Central memory CD4-positive, alpha-beta T cell (primary cell): ENCODE results near the gene ILRUN.
"Not testable (repeated sequence)": the region's sequence is repeated elsewhere in the genome, so short reads cannot be mapped to it uniquely, and the experiment has no call there.

Experiments
- DNase-seq: peaks from one replicate; pipeline ENCODE4 v3.0.0; 2022

Gene ILRUN

DNA sequence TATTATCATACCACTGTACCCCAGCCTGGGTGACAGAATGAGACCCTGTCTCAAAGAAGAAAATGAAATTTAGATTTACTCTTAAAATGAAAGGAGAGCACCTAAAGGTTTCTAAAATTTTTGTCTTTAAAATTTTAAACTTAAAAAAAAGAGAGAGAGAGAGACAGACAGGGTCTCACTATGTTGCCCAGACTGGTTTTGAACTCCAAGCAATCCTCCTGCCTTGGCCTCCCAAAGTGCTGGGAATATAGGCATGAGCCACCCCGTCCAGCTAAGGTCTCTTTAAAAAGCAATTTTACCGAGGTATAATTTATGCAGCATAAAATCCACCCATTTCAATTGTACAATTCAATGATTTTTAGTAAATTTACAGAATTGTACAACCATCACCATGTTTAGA, 33.2 kb downstream of the ILRUN start:
- no peak for DNase-seq

DNA sequence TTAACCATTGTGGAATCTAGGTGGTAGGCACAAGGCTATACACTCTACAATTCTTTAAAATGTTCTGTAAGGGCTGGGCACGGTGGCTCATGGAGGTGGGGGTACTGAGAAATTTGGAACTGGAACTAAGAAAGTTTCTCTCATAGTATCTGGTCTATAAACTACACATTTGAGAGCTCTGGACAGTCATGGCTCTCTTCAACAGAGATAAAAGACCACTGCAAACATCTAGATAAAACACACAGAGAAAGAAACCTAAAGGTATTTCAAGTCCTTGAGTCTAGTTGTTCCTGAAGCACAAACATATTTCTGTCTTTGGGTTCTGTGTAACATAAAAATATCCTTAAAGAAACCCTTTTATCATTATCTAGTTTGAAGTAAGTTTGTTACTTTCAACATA, 35.2 kb downstream of the ILRUN start:
- DNase-seq, result no peak

DNA sequence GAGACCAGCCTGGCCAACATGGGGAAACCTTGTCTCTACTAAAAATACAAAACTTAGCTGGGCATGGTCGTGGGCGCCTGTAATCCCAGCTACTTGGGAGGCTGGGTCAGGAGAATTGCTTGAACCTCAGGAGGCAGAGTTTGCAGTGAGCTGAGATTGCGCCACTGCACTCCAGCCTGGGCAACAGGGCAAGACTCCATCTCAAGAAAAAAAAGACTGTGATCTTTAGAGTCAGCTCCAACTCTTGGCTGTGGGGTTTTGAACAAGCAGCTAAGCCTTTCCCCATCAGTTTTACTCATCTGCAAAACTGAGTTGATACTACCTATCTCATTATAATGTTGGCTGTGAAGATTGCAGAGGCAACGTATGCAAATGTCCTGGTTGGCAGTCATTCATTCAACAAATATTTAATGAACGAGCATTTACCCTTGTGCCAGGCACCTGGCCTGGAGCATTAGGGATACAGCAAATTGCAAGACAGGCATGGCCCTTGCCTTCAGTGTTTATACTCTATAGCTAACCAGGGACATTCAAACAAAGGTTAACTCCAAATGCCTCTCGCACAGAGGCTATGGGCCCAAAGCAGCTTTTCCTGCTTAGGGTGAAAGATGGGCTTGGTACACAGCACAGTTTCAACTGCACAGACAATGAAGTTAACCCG, 37.8 kb downstream of the ILRUN start:
- DNase-seq, result no peak

DNA sequence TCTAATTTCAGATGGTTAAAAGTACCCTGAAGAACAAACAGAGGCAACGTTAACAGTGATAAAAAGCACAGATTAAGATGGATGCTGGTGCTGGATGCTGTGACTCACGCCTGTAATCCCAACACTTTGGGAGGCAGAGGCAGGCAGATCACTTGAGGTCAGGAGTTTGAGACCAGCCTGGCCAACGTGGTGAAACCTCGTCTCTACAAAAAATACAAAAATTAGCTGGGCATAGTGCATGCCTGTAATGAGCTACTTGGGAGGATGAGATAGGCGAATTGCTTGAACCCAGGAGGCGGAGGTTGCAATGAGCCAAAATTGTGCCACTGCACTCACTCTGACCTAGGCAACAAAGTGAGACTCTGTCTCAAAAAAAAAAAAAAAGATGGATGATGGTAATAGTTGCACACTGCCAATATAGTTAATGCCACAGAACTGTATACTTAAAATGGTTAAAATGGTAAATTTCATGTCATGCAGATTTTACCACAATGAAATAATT, 38.5 kb downstream of the ILRUN start:
- DNase-seq, result not testable (repeated sequence)

DNA sequence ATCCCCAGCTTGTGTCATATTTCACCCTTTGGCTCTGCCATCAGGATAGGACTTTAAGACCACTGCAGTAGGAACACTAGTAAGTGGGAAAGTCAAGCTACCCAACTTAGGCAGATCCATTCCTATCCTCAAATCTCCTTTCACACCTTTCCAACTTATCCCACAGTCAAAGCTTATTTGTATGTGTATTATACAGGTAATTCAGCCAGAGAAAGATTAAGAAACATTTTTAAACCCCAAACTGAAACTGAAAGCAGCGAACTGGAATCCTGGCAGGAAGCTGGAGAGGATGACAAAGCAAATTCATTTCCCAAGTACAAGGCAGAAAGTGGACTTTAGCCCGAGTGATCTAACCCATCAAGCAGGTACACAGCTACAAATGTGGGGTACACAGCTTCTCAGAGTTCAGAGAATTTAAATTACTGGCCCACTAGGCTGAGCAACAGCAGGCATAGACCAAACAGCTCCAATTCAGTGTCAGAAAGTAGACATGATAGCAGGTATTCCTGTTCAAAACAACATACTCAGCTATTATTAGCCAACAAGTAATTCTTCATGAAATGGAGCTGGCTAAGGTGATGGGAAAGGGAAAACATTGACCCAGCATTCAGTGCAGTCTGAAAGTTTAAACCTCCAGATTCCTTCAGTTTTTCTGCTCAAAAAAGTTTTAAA, 39.1 kb downstream of the ILRUN start:
- DNase-seq, result peak; percentile 24

DNA sequence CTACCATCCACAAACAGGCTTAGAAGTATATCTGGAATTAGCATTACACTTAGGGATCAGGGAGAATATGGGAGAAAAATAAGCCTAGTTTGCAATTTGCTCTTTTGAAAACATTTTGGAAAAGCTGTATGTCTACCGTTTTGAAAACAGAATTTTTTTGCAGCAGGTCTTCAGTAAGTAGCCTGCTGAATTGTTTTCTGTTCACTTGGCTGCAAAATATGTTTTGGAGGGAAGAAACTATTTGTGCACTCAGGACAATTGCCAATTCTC, 39.6 kb downstream of the ILRUN start:
- no peak for DNase-seq

DNA sequence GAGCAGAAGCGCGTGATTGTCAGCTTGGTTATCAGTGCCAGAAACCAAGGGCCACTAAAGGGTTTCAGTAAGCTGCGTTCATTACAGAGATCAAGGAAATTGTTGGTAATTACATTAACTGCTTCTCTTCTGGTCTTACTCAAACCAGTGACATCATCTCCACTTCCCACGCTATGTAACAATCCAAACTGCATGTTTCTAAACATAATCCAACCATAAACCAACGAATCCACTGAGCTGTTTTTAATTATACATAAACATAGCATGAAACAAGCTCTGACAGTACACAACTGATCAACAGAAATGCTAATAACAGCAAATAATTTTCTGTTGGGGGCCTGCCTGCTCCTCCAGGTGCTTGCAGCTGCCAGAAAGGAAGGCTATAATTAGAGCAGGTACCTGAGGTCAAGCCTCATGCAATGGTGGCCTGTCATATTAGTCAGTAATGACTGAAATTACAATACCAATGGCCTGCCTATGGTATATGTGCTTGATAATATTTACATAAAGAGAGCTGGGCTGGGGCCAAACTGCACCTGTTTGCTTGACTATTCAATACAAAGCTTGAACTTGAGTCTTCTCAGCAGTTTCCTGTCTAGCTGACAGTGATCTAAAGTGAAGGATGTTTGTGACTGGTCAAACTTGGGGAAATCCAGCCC, 40.1 kb downstream of the ILRUN start:
- DNase-seq, result peak; percentile 29

DNA sequence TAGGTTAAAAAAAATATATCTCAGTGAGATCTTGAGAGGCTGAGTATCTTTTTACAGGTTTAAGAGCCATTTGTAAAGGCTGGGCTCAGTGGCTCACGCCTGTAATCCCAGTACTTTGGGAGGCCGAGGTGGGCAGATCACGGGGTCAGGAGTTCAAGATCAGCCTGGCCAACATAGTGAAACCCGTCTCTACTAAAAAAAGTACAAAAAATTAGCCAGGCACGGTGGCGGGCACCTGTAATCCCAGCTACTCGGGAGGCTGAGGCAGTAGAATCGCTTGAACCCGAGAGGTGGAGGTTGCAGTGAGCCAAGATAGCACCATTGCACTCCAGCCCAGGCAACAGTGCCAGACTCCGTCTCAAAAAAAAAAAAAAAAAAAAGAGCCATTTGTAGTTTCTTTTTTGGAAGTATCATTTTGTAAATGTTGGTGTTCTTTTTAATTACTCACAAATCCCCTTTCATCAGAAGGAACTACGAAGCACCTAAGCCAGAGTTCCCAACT, 40.6 kb downstream of the ILRUN start:
- DNase-seq, result not testable (repeated sequence)

DNA sequence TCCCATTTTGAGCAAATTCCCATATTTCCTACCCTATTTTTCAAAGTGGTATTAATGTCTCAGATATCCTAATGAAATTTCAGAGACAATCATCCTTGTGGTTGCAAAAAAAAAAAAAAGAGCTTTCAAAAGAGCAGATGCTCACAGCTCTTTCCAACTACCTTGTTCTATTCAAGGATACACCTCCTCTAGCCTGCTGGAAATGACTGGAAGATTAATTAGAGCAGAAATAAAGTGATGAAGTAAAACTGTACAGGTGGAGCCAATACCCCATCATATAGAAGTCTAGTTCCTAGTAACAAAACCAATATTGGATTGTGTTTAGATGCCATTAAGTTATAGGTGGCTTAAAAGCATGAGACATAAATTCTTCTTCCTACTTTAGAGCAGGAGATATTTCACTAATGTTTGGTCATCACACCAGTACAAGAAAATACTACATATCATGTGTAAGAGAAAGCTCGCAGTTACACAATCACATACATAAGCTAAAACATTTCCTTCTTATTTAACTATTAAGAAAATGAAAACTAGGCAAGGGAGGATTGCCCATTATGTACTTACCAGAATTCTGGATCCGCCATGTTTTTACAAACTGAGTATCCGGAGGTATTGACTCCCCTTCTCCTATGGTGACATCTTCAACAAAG, 42.4 kb downstream of the ILRUN start:
- no peak for DNase-seq

DNA sequence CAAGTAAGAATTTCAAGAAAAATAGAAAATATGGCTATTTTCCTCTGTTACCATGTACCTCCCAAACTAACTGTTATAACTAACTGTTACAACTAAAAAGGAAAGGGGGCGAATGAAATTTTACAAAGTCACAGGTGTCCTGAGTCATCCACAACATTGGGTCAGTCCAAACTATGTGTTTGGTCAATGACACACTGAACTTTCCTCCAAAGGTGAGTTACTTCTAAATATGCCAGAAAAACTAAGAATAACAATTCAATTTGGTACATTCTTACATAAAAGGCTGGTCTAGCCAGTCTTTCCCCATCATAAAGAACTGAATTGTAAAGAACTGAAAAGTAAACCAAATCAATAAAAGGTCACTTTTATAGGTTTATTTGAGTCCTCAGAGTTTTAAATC, 44.3 kb downstream of the ILRUN start:
- no peak for DNase-seq

DNA sequence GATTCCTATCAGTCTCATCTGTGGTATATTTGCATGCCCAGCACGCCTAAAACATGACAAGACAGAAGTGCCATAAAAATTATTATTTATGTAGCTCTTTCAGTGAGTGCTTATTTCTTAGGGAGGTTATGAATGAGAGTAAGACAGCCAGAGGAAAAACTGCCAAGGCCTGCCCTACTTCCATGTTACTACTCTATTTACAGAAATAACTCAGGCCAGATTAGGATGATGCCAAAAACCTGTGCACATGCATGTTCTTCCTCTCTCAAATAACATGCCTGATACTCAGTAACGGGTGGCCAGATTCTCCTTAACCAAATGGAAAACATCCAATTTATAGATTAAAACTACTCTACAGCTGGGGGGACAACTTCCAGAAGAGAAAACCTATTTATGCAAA, 45.7 kb downstream of the ILRUN start:
- no peak for DNase-seq

DNA sequence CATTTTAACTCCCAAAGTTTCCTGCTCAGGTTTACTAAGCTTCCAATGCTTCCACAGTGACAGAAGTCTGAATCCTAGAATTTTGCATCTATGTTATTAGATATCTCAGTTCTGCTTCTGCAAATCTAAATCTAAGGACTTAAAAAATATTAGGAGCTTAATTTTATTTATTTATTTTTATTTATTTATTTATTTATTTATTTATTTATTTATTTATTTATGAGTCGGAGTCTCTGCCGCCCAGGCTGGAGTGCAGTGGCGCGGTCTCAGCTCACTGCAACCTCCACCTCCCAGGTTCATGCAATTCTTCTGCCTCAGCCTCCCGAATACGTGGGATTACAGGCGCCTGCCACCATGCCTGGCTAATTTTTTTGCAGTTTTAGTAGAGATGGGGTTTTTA, 46.3 kb downstream of the ILRUN start:
- DNase-seq, result not testable (repeated sequence)

DNA sequence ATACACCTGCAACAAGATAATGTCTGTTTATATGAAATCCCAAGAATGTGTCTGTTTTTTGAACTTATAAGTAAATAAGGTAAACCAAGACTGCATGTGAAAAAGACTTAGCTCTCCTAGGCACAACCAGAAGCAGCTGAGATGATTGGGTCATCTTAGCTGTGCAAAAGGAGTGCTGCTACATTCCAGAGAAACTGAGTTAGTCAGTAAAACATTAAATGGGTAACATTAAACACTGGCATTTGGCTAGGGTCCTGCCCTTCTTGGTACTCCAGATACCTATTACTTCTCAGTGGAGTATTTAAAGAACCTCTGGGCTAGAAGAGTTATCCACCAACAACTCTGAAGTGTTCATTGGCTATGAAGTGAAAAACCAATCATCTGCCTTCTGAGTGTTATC, 47.8 kb downstream of the ILRUN start:
- DNase-seq, result no peak
